ENCODE results near the gene ROMO1. TPM values are rescaled to one million over a fixed set of nuclear protein-coding genes. Genes with fewer than 3 reads are reported as not detected.

Gene ROMO1
- total RNA-seq, 1 experiment from 2014 or later = 207 TPM

DNA sequence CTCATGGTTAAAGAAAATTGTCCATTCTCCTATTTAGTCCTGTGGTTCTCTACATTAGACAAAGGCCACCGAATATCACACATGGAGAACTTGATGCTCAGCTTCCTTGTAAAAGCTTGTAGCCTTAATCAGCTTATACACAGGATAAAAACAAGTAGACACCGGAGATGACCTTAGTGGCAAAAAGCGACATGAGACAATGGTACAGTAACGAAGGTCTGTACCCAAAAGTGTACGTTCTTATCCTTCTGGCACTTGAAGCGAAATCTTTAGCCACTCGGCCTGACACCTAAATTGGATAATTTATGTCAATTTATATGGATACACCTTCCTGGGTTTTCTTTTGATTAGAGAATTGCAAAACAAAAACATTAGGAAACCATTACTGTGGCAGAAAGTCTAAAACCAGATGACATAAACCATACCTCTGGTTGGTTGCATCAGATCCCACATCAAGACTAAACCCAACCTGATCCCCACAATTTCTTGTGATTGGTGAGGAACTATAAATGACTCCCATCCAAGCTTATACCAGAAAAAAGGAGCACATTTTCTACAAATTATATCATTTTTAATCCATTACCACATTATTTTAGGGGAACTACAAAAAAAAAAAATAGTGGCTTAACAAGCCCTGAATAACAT, 36.7 kb downstream of the ROMO1 start:
- Histone ChIP-seq H2BK5ac (ENCODE audit: insufficient read length, low read length) (no peak overlapping the region), H4K8ac (replicated peaks; ENCODE audit: insufficient read length, low read depth, low read length) (no peak overlapping the region), H3K56ac (ENCODE audit: insufficient read length, low read depth, low read length) (no peak overlapping the region), H2BK20ac (ENCODE audit: low read depth, low read length, poor library complexity, severe bottlenecking) (no peak overlapping the region), H4K91ac (ENCODE audit: insufficient read length, low read depth, low read length) (no peak overlapping the region), H2BK12ac (ENCODE audit: insufficient read length, low read depth, low read length) (no peak overlapping the region), H3K23ac (ENCODE audit: insufficient read length, low read depth, low read length) (no peak overlapping the region), H3K9me3 (ENCODE audit: control insufficient read depth, low read depth, low read length) (no peaks in the 10 kb centered on the region), H3K79me1 (ENCODE audit: insufficient read depth, low read depth, low read length, poor library complexity, severe bottlenecking) (peaks cover 9% of the 10 kb centered on the region), H3K4me2 (ENCODE audit: insufficient read depth, insufficient read length, low read length) (no peak overlapping the region), H4K5ac (ENCODE audit: insufficient read length, low read depth, low read length) (no peak overlapping the region), H3K23me2 (ENCODE audit: insufficient read length, low read depth, low read length, poor library complexity, severe bottlenecking) (no peaks in the 10 kb centered on the region), H3K79me2 (ENCODE audit: insufficient read depth, low read length) (peaks cover 33% of the 10 kb centered on the region), H3K4me1 (ENCODE audit: insufficient read depth, low read length) (no peaks in the 10 kb centered on the region), H3K27ac (ENCODE audit: insufficient read length, low read depth, low read length) (no peak overlapping the region), H2BK120ac (ENCODE audit: low read depth, low read length, poor library complexity, severe bottlenecking) (no peak overlapping the region), H2BK15ac (ENCODE audit: low read depth, low read length) (no peak overlapping the region), H3K4ac (ENCODE audit: low read depth, low read length) (no peak overlapping the region), H2AFZ (ENCODE audit: low read length) (no peak overlapping the region), H3K9ac (ENCODE audit: extremely low read depth, insufficient read length, low read length) (no peak overlapping the region), H3T11ph (ENCODE audit: low read length) (no peak overlapping the region), H2AK5ac (ENCODE audit: insufficient read length, low read length) (no peak overlapping the region), H3K18ac (ENCODE audit: insufficient read length, low read depth, low read length) (no peak overlapping the region), H3K27me3 (ENCODE audit: insufficient read depth, low read length) (no peaks in the 10 kb centered on the region), H4K20me1 (ENCODE audit: control insufficient read depth, insufficient read depth, insufficient read length) (no peaks in the 10 kb centered on the region), H3K14ac (ENCODE audit: insufficient read depth, low read length) (no peak overlapping the region)
- DNase-seq = no peak
- peaks cover 67 to 99% (median 95%) of the 10 kb centered on the region in 3 experiments for H3K36me3 Mint-ChIP-seq (ENCODE audit: insufficient read depth in 1 of 3, low read depth in 3 of 3)
- H3K27me3 Mint-ChIP-seq (ENCODE audit: low read depth) = no peaks in the 10 kb centered on the region
- no CpG with 5 or more reads among the region's 7 CpGs for WGBS (ENCODE audit: extremely low coverage, insufficient read length, low lambda C conversion rate)
- peaks cover 19 to 26% of the 10 kb centered on the region in 2 experiments for H3K4me1 Mint-ChIP-seq
- no peak overlapping the region for H3K4me3 Mint-ChIP-seq
- H3K9me3 Mint-ChIP-seq = no peaks in the 10 kb centered on the region; a peak in 1 of 5 replicates
- H3K27ac Mint-ChIP-seq = no peak overlapping the region; a peak in 1 of 7 replicates
- TF ChIP-seq, protein P1, sequence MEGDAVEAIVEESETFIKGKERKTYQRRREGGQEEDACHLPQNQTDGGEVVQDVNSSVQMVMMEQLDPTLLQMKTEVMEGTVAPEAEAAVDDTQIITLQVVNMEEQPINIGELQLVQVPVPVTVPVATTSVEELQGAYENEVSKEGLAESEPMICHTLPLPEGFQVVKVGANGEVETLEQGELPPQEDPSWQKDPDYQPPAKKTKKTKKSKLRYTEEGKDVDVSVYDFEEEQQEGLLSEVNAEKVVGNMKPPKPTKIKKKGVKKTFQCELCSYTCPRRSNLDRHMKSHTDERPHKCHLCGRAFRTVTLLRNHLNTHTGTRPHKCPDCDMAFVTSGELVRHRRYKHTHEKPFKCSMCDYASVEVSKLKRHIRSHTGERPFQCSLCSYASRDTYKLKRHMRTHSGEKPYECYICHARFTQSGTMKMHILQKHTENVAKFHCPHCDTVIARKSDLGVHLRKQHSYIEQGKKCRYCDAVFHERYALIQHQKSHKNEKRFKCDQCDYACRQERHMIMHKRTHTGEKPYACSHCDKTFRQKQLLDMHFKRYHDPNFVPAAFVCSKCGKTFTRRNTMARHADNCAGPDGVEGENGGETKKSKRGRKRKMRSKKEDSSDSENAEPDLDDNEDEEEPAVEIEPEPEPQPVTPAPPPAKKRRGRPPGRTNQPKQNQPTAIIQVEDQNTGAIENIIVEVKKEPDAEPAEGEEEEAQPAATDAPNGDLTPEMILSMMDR (conservative IDR thresholded peaks at IDR 0.05) = no peak

All from H9 (cell line).